HepG2 (cell line): ENCODE measurements around the gene UBP1. TPM values are rescaled to one million over a fixed set of nuclear protein-coding genes. Genes with fewer than 3 reads are reported as not detected.

Experiments
- CBX1 ChIP-seq: IDR thresholded peaks from one replicate; pipeline ENCODE4 v1.6.1; 2016; ENCODE audit warnings: antibody characterized with exemption, low read depth
- ELF1 ChIP-seq: sonication (generic); formaldehyde crosslinking; IDR thresholded peaks from 2 replicates; pipeline ENCODE4 v1.4.0; 2020; ENCODE audit warnings: missing genetic modification reagents
- FOXC1 ChIP-seq: sonication (generic); formaldehyde crosslinking; IDR thresholded peaks from 2 replicates; pipeline ENCODE4 v1.8.0; 2022; ENCODE audit warnings: mild to moderate bottlenecking, missing genetic modification reagents, borderline replicate concordance
- FOXO1 ChIP-seq: sonication (generic); formaldehyde crosslinking; IDR thresholded peaks from 2 replicates; pipeline ENCODE4 v1.4.0; 2020; ENCODE audit warnings: missing genetic modification reagents
- HCFC1 ChIP-seq: fragments of 150-350 bp; IDR thresholded peaks from 2 replicates; pipeline ENCODE4 v1.6.1; 2014; ENCODE audit warnings: low read depth, low read length
- HOXA9 ChIP-seq: sonication (generic); formaldehyde crosslinking; IDR thresholded peaks from 2 replicates; pipeline ENCODE4 v1.8.1; 2022; ENCODE audit warnings: missing genetic modification reagents, mild to moderate bottlenecking, moderate library complexity, borderline replicate concordance
- MED8 ChIP-seq: sonication (generic); formaldehyde crosslinking; IDR thresholded peaks from 2 replicates; pipeline ENCODE4 v1.8.1; 2023; ENCODE audit warnings: mild to moderate bottlenecking, missing genetic modification reagents; ENCODE audit not compliant: insufficient replicate concordance
- MYNN ChIP-seq: sonication (generic); formaldehyde crosslinking; IDR thresholded peaks from 2 replicates; pipeline ENCODE4 v1.4.0; 2020; ENCODE audit warnings: mild to moderate bottlenecking, low read depth, missing genetic modification reagents
- NAIF1 ChIP-seq: sonication (generic); formaldehyde crosslinking; IDR thresholded peaks from 2 replicates; pipeline ENCODE4 v1.5.0; 2020; ENCODE audit warnings: mild to moderate bottlenecking, missing genetic modification reagents, borderline replicate concordance
- NFKB2 ChIP-seq: sonication (generic); formaldehyde crosslinking; IDR thresholded peaks from 2 replicates; pipeline ENCODE4 v1.4.0; 2020; ENCODE audit warnings: missing genetic modification reagents, borderline replicate concordance
- NR1H2 ChIP-seq: sonication (generic); formaldehyde crosslinking; IDR thresholded peaks from 2 replicates; pipeline ENCODE4 v1.8.1; 2022; ENCODE audit warnings: low read depth, missing genetic modification reagents, borderline replicate concordance
- RFX1 ChIP-seq: fragments of 450-650 bp; IDR thresholded peaks from 2 replicates; pipeline ENCODE4 v1.6.1; 2017
- ZFYVE20 ChIP-seq: sonication (generic); formaldehyde crosslinking; IDR thresholded peaks from 2 replicates; pipeline ENCODE4 v1.8.0; 2023; ENCODE audit warnings: low read depth, mild to moderate bottlenecking, moderate library complexity, missing genetic modification reagents, borderline replicate concordance
- ZNF138 ChIP-seq: sonication (generic); formaldehyde crosslinking; IDR thresholded peaks from 2 replicates; pipeline ENCODE4 v1.5.0; 2020; ENCODE audit warnings: mild to moderate bottlenecking, low read depth, missing genetic modification reagents
- ZNF543 ChIP-seq: sonication (generic); formaldehyde crosslinking; IDR thresholded peaks from 2 replicates; pipeline ENCODE4 v1.4.0; 2020; ENCODE audit warnings: mild to moderate bottlenecking, missing genetic modification reagents
- polyA plus RNA-seq, 8 experiments: library from polyadenylated mRNA; depleted of rRNA in 3 of 8; stranded (reverse) in 7 of 8; unstranded in 1 of 8; fragments of >200 nt; fragmentation: Illumina TruSeq in 4 of 8; extraction: Trizol in 4 of 8; gene quantifications; 2 replicates each; pipeline versions ENCODE4 v1.2.1 to v1.2.3, GENCODE V29; 2011 to 2016; ENCODE audit warnings: low read depth in 4 of 8, missing spikeins in 1 of 8, mixed read lengths in 1 of 8; ENCODE audit not compliant: insufficient read depth in 1 of 8
- total RNA-seq, 5 experiments: library from RNA; depleted of rRNA; stranded (reverse); fragments of >200 nt; fragmentation: Illumina TruSeq; extraction: Trizol; gene quantifications; 2 replicates each; pipeline ENCODE4 v1.2.3, GENCODE V29; 2016; ENCODE audit warnings: low read depth in 1 of 5
- TF ChIP-seq, protein P1 (sequence below): sonication (generic); formaldehyde crosslinking; IDR thresholded peaks from 2 replicates; pipeline ENCODE4 v1.5.0; 2020; ENCODE audit warnings: missing genetic modification reagents
- TF ChIP-seq, protein P2 (sequence below): sonication (generic); formaldehyde crosslinking; IDR thresholded peaks from 2 replicates; pipeline ENCODE4 v1.4.0; 2020; ENCODE audit warnings: mild to moderate bottlenecking, missing genetic modification reagents
- TF ChIP-seq, protein P3 (sequence below): sonication (generic); formaldehyde crosslinking; IDR thresholded peaks from 2 replicates; pipeline ENCODE4 v1.8.0; 2022; ENCODE audit warnings: mild to moderate bottlenecking, missing genetic modification reagents, borderline replicate concordance
- TF ChIP-seq, protein P4 (sequence below): sonication (generic); formaldehyde crosslinking; IDR thresholded peaks from 2 replicates; pipeline ENCODE4 v1.4.0; 2020; ENCODE audit warnings: missing genetic modification reagents
- TF ChIP-seq, protein P5 (sequence below): sonication (generic); formaldehyde crosslinking; conservative IDR thresholded peaks from 2 replicates; pipeline ENCODE4 v1.4.0; 2020; ENCODE audit warnings: missing genetic modification reagents

UBP1 gene
- total and polyA plus RNA-seq, 2 of the 13 experiments (the other 11 are each of a cell fraction or from before 2014, with no cell fraction given): 48.3 to 79.9 TPM

DNA sequence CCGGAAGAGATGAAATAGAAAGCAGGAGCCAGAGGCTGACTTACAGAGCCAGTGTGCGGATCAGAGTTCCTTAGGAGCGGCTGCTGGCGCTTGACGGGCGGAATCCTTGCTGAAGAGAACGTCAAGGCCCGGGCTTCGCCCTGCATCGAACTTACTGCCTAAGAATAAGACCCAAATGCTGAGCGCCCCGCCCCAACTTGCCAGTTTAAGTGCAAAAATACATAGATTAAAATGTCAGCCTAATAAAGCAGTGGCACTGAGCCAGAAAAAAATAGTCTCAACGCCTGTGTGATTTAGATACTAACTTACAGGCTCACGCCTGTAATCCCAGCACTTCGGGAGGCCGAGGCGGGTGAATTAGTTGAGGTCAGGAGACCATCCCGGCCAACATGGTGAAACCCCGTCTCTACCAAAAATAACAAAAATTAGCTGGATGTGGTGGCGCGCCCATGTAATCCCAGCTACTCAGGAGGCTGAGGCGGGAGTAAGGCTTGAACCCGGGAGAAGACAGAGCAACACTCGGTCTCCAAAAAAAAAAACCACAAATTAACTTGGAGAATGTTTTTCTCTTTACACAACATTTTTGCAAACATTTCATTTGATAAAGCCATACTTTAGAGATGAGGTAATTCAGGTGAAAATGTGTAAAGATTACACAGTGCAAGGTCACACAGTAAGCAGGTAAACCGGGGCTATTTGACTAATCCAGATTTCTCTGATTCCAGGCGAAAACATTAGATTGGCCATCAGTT is 1.2 kb upstream of the UBP1 start (continued):
- TF ChIP-seq HOXA9 (CRISPR knock-in tag): no peak
- no peak for TF ChIP-seq ZFYVE20 (CRISPR knock-in tag)
- no peak for TF ChIP-seq MED8 (CRISPR knock-in tag)
- TF ChIP-seq ZNF138 (CRISPR knock-in tag): no peak
- TF ChIP-seq NFKB2 (CRISPR knock-in tag): no peak
- no peak for TF ChIP-seq CBX1
- TF ChIP-seq, protein P1, sequence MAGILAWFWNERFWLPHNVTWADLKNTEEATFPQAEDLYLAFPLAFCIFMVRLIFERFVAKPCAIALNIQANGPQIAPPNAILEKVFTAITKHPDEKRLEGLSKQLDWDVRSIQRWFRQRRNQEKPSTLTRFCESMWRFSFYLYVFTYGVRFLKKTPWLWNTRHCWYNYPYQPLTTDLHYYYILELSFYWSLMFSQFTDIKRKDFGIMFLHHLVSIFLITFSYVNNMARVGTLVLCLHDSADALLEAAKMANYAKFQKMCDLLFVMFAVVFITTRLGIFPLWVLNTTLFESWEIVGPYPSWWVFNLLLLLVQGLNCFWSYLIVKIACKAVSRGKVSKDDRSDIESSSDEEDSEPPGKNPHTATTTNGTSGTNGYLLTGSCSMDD (CRISPR knock-in tag): no peak
- TF ChIP-seq ZNF543: no peak
- TF ChIP-seq NR1H2 (CRISPR knock-in tag): no peak
- TF ChIP-seq FOXC1 (CRISPR knock-in tag): 0 out of 2 replicates have a peak, but pooled peaks have one; percentile 78
- TF ChIP-seq ELF1 (CRISPR knock-in tag): no peak
- TF ChIP-seq, protein P2, sequence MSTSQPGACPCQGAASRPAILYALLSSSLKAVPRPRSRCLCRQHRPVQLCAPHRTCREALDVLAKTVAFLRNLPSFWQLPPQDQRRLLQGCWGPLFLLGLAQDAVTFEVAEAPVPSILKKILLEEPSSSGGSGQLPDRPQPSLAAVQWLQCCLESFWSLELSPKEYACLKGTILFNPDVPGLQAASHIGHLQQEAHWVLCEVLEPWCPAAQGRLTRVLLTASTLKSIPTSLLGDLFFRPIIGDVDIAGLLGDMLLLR (CRISPR knock-in tag): no peak
- TF ChIP-seq, protein P3, sequence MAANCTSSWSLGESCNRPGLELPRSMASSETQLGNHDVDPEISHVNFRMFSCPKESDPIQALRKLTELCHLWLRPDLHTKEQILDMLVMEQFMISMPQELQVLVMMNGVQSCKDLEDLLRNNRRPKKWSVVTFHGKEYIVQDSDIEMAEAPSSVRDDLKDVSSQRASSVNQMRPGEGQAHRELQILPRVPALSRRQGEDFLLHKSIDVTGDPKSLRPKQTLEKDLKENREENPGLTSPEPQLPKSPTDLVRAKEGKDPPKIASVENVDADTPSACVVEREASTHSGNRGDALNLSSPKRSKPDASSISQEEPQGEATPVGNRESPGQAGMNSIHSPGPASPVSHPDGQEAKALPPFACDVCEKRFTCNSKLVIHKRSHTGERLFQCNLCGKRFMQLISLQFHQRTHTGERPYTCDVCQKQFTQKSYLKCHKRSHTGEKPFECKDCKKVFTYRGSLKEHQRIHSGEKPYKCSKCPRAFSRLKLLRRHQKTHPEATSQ (CRISPR knock-in tag): no peak
- TF ChIP-seq RFX1: no peak
- TF ChIP-seq, protein P4, sequence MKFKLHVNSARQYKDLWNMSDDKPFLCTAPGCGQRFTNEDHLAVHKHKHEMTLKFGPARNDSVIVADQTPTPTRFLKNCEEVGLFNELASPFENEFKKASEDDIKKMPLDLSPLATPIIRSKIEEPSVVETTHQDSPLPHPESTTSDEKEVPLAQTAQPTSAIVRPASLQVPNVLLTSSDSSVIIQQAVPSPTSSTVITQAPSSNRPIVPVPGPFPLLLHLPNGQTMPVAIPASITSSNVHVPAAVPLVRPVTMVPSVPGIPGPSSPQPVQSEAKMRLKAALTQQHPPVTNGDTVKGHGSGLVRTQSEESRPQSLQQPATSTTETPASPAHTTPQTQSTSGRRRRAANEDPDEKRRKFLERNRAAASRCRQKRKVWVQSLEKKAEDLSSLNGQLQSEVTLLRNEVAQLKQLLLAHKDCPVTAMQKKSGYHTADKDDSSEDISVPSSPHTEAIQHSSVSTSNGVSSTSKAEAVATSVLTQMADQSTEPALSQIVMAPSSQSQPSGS (CRISPR knock-in tag): peak; percentile 98
- no peak for TF ChIP-seq MYNN (CRISPR knock-in tag)
- no peak; the same call in 1 of the 2 replicates for TF ChIP-seq FOXO1 (CRISPR knock-in tag)
- no peak for TF ChIP-seq HCFC1
- TF ChIP-seq, protein P5, sequence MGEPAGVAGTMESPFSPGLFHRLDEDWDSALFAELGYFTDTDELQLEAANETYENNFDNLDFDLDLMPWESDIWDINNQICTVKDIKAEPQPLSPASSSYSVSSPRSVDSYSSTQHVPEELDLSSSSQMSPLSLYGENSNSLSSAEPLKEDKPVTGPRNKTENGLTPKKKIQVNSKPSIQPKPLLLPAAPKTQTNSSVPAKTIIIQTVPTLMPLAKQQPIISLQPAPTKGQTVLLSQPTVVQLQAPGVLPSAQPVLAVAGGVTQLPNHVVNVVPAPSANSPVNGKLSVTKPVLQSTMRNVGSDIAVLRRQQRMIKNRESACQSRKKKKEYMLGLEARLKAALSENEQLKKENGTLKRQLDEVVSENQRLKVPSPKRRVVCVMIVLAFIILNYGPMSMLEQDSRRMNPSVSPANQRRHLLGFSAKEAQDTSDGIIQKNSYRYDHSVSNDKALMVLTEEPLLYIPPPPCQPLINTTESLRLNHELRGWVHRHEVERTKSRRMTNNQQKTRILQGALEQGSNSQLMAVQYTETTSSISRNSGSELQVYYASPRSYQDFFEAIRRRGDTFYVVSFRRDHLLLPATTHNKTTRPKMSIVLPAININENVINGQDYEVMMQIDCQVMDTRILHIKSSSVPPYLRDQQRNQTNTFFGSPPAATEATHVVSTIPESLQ (CRISPR knock-in tag): no peak
- TF ChIP-seq NAIF1 (CRISPR knock-in tag): no peak
